HepG2 (cell line): ENCODE results near the gene USP43. TPM values are rescaled to one million over a fixed set of nuclear protein-coding genes. Genes with fewer than 3 reads are reported as not detected.

ENCODE experiments used
- ATAC-seq: fragments of 200-7000 bp; cut with Tn5 transposase; 3 replicates; pipeline ENCODE4 v1.9.1; 2020; ENCODE audit warnings: mild to moderate bottlenecking, moderate library complexity
- BruUV-seq: library from RNA; stranded (reverse); fragments of 400-500 nt; replicated peaks from 2 replicates; lab custom pipeline; 2021; lab: Mats Ljungman, UMichigan
- CTCF ChIA-PET: fragments of 300-600 bp; formaldehyde crosslinking; extraction: SDS; loops from one replicate; lab custom pipeline; 2021; ENCODE audit warnings: low total read pairs, inconsistent platforms, low intra/inter-chr PET ratio; lab: Yijun Ruan, JAX
- POLR2A ChIA-PET: fragments of 350-600 bp; sonication (Branson Sonifier 250); formaldehyde crosslinking; loops from one replicate; lab custom pipeline; 2020; ENCODE audit warnings: antibody characterized with exemption, inconsistent platforms; lab: Yijun Ruan, JAX
- DNase-seq: peaks from one replicate; pipeline ENCODE4 v3.0.0-alpha.2; 2015; ENCODE audit warnings: low spot score
- FAIRE-seq: peaks from 3 replicates; lab custom pipeline; 2011; peaks lifted over from hg19 to GRCh38; lab: Jason Lieb, UNC
- H2AFZ ChIP-seq: one replicate; pipeline ENCODE4 v1.6.1; 2011; ENCODE audit warnings: low read length, inconsistent platforms
- H3K27ac ChIP-seq: fragments of 300-600 bp; 3 replicates; pipeline ENCODE4 v1.8.0; 2011; ENCODE audit warnings: mixed run types, mild to moderate bottlenecking, mixed read lengths, low read length, inconsistent platforms; ENCODE audit not compliant: insufficient read depth; ENCODE audit errors: extremely low read length
- H3K27me3 ChIP-seq, 2 experiments: fragments of 200-600 bp in 1 of 2; 2 replicates in 1 of 2; 3 replicates in 1 of 2; pipeline versions ENCODE4 v1.6.0 to v1.8.0; 2011; ENCODE audit warnings: low read length in 2 of 2, mild to moderate bottlenecking in 2 of 2, moderate library complexity in 2 of 2, inconsistent platforms in 1 of 2; ENCODE audit not compliant: insufficient read depth in 2 of 2, control insufficient read depth in 1 of 2
- H3K36me3 ChIP-seq, 2 experiments: fragments of 200-600 bp in 1 of 2; replicated peaks in 1 of 2; 2 replicates in 1 of 2; 3 replicates in 1 of 2; pipeline versions ENCODE4 v1.5.1 to v1.8.0; 2011; ENCODE audit warnings: low read length in 2 of 2, inconsistent platforms in 1 of 2; ENCODE audit not compliant: insufficient read depth in 2 of 2, control insufficient read depth in 1 of 2
- H3K4me1 ChIP-seq: 2 replicates; pipeline ENCODE4 v1.5.1; 2012; ENCODE audit warnings: low read length, inconsistent platforms; ENCODE audit not compliant: insufficient read depth
- H3K4me2 ChIP-seq: 2 replicates; pipeline ENCODE4 v1.6.0; 2011; ENCODE audit warnings: low read depth, low read length, inconsistent platforms
- H3K4me3 ChIP-seq, 3 experiments: fragments of 200-600 bp in 1 of 3; sonication (generic), shearing (Covaris generic) in 1 of 3; replicated peaks in 1 of 3; 2 replicates each; pipeline ENCODE4 v1.5.1; 2011 to 2016; ENCODE audit warnings: low read length in 3 of 3, inconsistent platforms in 2 of 3, low read depth in 2 of 3, mild to moderate bottlenecking in 2 of 3, control low read depth in 1 of 3, mixed read lengths in 1 of 3; ENCODE audit not compliant: insufficient read depth in 1 of 3
- H3K79me2 ChIP-seq: one replicate; pipeline ENCODE4 v1.6.1; 2011; ENCODE audit warnings: low read length, inconsistent platforms; ENCODE audit not compliant: insufficient read depth
- H3K9ac ChIP-seq: 2 replicates; pipeline ENCODE4 v1.6.0; 2011; ENCODE audit warnings: mild to moderate bottlenecking, low read depth, low read length, inconsistent platforms; ENCODE audit not compliant: insufficient read depth
- H3K9me3 ChIP-seq: 2 replicates; pipeline ENCODE4 v1.5.1; 2012; ENCODE audit warnings: mild to moderate bottlenecking, low read length
- H4K20me1 ChIP-seq: 2 replicates; pipeline ENCODE4 v1.6.0; 2011; ENCODE audit warnings: inconsistent platforms, mild to moderate bottlenecking, low read length, moderate library complexity; ENCODE audit not compliant: insufficient read depth
- GATA4 ChIP-seq: sonication (generic); IDR thresholded peaks from 2 replicates; pipeline ENCODE4 v1.6.1; 2016; ENCODE audit warnings: antibody characterized with exemption, low read depth, borderline replicate concordance
- MED1 ChIP-seq: sonication (generic); formaldehyde crosslinking; IDR thresholded peaks from 2 replicates; pipeline ENCODE4 v1.4.0; 2020; ENCODE audit warnings: missing genetic modification reagents
- NR2F2 ChIP-seq: IDR thresholded peaks from 2 replicates; pipeline ENCODE4 v1.6.1; 2012; ENCODE audit warnings: low read depth, inconsistent platforms, borderline replicate concordance
- SMC3 ChIP-seq: IDR thresholded peaks from 2 replicates; pipeline ENCODE4 v1.6.1; 2011; ENCODE audit warnings: low read length, improper control_type of control experiment
- TBX2 ChIP-seq: sonication (generic); formaldehyde crosslinking; IDR thresholded peaks from 2 replicates; pipeline ENCODE4 v1.5.0; 2020; ENCODE audit warnings: missing genetic modification reagents, mild to moderate bottlenecking, borderline replicate concordance
- ZNF230 ChIP-seq: sonication (generic); formaldehyde crosslinking; IDR thresholded peaks from 2 replicates; pipeline ENCODE4 v1.4.0; 2020; ENCODE audit warnings: mild to moderate bottlenecking, missing genetic modification reagents
- ZNF382 ChIP-seq: sonication (generic); formaldehyde crosslinking; IDR thresholded peaks from 2 replicates; pipeline ENCODE4 v1.5.0; 2020; ENCODE audit warnings: missing genetic modification reagents, mild to moderate bottlenecking, borderline replicate concordance
- ZNF503 ChIP-seq: sonication (generic); formaldehyde crosslinking; IDR thresholded peaks from 2 replicates; pipeline ENCODE4 v1.4.0; 2020; ENCODE audit warnings: missing genetic modification reagents
- ZNF598 ChIP-seq: sonication (generic); formaldehyde crosslinking; IDR thresholded peaks from 2 replicates; pipeline ENCODE4 v1.5.1; 2020; ENCODE audit warnings: mild to moderate bottlenecking, missing genetic modification reagents, borderline replicate concordance
- ZNF605 ChIP-seq: sonication (generic); formaldehyde crosslinking; IDR thresholded peaks from 2 replicates; pipeline ENCODE4 v1.8.0; 2022; ENCODE audit warnings: mild to moderate bottlenecking, missing genetic modification reagents
- ZNF614 ChIP-seq: IDR thresholded peaks from 2 replicates; pipeline ENCODE4 v1.6.1; 2018; ENCODE audit warnings: missing biosample characterization, missing genetic modification reagents, inconsistent platforms, borderline replicate concordance
- ZNF720 ChIP-seq: sonication (generic); formaldehyde crosslinking; IDR thresholded peaks from 2 replicates; pipeline ENCODE4 v1.4.0; 2020; ENCODE audit warnings: missing genetic modification reagents
- ZNF746 ChIP-seq: sonication (generic); formaldehyde crosslinking; IDR thresholded peaks from 2 replicates; pipeline ENCODE4 v1.8.0; 2022; ENCODE audit warnings: mild to moderate bottlenecking, missing genetic modification reagents
- ZNF768 ChIP-seq: sonication (generic); formaldehyde crosslinking; IDR thresholded peaks from 2 replicates; pipeline ENCODE4 v1.4.0; 2020; ENCODE audit warnings: missing genetic modification reagents
- WGBS: methylation state at CpG from one replicate; pipeline ENCODE4 v1.1.6; 2017; ENCODE audit warnings: low lambda C conversion rate; 5-methylcytosine and 5-hydroxymethylcytosine counted together
- in situ Hi-C: cut with HindIII; loops from 2 replicates; pipeline ENCODE4 v1.10.0; 2017; ENCODE audit warnings: low pct_unique_long_range_greater_than_20kb; ENCODE audit not compliant: extremely low pct_ligation_motif_present
- intact Hi-C: fragments of 100-400 bp; cut with micrococcal nuclease; formaldehyde crosslinking; loops from one replicate; pipeline ENCODE4 v1.10.0; 2022; ENCODE audit not compliant: unreplicated experiment
- polyA plus RNA-seq, 8 experiments: library from polyadenylated mRNA; depleted of rRNA in 3 of 8; stranded (reverse) in 7 of 8; unstranded in 1 of 8; fragments of >200 nt; fragmentation: Illumina TruSeq in 4 of 8; extraction: Trizol in 4 of 8; gene quantifications; 2 replicates each; pipeline versions ENCODE4 v1.2.1 to v1.2.3, GENCODE V29; 2011 to 2016; ENCODE audit warnings: low read depth in 4 of 8, missing spikeins in 1 of 8, mixed read lengths in 1 of 8; ENCODE audit not compliant: insufficient read depth in 1 of 8
- total RNA-seq, 5 experiments: library from RNA; depleted of rRNA; stranded (reverse); fragments of >200 nt; fragmentation: Illumina TruSeq; extraction: Trizol; gene quantifications; 2 replicates each; pipeline ENCODE4 v1.2.3, GENCODE V29; 2016; ENCODE audit warnings: low read depth in 1 of 5
- TF ChIP-seq, protein P1 (sequence below): sonication (generic); formaldehyde crosslinking; IDR thresholded peaks from 2 replicates; pipeline ENCODE4 v1.5.1; 2020; ENCODE audit warnings: missing genetic modification reagents, mild to moderate bottlenecking, borderline replicate concordance
- TF ChIP-seq, protein P2 (sequence below): sonication (generic); formaldehyde crosslinking; IDR thresholded peaks from 2 replicates; pipeline ENCODE4 v1.4.0; 2020; ENCODE audit warnings: missing genetic modification reagents
- TF ChIP-seq, protein P3 (sequence below): sonication (generic); formaldehyde crosslinking; IDR thresholded peaks from 2 replicates; pipeline ENCODE4 v1.5.1; 2020; ENCODE audit warnings: missing genetic modification reagents, mild to moderate bottlenecking, borderline replicate concordance

The USP43 gene
- total and polyA plus RNA-seq, 2 of the 13 experiments (the other 11 are each of a cell fraction or from before 2014, with no cell fraction given), result 1.6 to 2.2 TPM

- TF ChIP-seq, protein P1, sequence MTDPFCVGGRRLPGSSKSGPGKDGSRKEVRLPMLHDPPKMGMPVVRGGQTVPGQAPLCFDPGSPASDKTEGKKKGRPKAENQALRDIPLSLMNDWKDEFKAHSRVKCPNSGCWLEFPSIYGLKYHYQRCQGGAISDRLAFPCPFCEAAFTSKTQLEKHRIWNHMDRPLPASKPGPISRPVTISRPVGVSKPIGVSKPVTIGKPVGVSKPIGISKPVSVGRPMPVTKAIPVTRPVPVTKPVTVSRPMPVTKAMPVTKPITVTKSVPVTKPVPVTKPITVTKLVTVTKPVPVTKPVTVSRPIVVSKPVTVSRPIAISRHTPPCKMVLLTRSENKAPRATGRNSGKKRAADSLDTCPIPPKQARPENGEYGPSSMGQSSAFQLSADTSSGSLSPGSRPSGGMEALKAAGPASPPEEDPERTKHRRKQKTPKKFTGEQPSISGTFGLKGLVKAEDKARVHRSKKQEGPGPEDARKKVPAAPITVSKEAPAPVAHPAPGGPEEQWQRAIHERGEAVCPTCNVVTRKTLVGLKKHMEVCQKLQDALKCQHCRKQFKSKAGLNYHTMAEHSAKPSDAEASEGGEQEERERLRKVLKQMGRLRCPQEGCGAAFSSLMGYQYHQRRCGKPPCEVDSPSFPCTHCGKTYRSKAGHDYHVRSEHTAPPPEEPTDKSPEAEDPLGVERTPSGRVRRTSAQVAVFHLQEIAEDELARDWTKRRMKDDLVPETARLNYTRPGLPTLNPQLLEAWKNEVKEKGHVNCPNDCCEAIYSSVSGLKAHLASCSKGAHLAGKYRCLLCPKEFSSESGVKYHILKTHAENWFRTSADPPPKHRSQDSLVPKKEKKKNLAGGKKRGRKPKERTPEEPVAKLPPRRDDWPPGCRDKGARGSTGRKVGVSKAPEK (CRISPR knock-in tag), result no peak
- TF ChIP-seq MED1 (CRISPR knock-in tag) (no peak), ZNF605 (CRISPR knock-in tag) (no peak), GATA4 (no peak)
Observed at GRCh38 chr17:9769036-9769695, 123.8 kb downstream of the USP43 start (continued).

- in situ Hi-C loops, result no loop called here
- CTCF ChIA-PET, result no interaction called here
- intact Hi-C loops, result no loop called here
- TF ChIP-seq ZNF598 (CRISPR knock-in tag), result no peak
- no peak for TF ChIP-seq ZNF720 (CRISPR knock-in tag)
- TF ChIP-seq NR2F2, result no peak
- TF ChIP-seq ZNF382 (CRISPR knock-in tag), result no peak
- no peak for TF ChIP-seq ZNF614
- TF ChIP-seq SMC3, result no peak
- TF ChIP-seq, protein P2, sequence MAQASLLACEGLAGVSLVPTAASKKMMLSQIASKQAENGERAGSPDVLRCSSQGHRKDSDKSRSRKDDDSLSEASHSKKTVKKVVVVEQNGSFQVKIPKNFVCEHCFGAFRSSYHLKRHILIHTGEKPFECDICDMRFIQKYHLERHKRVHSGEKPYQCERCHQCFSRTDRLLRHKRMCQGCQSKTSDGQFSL (CRISPR knock-in tag), result no peak
- TF ChIP-seq ZNF768 (CRISPR knock-in tag), result no peak
- TF ChIP-seq, protein P3, sequence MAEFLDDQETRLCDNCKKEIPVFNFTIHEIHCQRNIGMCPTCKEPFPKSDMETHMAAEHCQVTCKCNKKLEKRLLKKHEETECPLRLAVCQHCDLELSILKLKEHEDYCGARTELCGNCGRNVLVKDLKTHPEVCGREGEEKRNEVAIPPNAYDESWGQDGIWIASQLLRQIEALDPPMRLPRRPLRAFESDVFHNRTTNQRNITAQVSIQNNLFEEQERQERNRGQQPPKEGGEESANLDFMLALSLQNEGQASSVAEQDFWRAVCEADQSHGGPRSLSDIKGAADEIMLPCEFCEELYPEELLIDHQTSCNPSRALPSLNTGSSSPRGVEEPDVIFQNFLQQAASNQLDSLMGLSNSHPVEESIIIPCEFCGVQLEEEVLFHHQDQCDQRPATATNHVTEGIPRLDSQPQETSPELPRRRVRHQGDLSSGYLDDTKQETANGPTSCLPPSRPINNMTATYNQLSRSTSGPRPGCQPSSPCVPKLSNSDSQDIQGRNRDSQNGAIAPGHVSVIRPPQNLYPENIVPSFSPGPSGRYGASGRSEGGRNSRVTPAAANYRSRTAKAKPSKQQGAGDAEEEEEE (CRISPR knock-in tag), result no peak
- TF ChIP-seq ZNF230, result no peak
- no peak for TF ChIP-seq ZNF746 (CRISPR knock-in tag)
- TF ChIP-seq TBX2 (CRISPR knock-in tag), result no peak
- no peak for TF ChIP-seq ZNF503 (CRISPR knock-in tag)
Observed at GRCh38 chr17:9771465-9771864, 126.1 kb downstream of the USP43 start.

More at GRCh38 chr17:9771465-9771864, 126.1 kb downstream of the USP43 start:
- Histone ChIP-seq H2AFZ (no peak overlapping the region), H3K4me2 (no peak overlapping the region), H4K20me1 (no peaks in the 10 kb centered on the region), H3K9me3 (no peaks in the 10 kb centered on the region), H3K4me3 (no peak overlapping the region), H3K9ac (no peak overlapping the region), H3K27ac (no peak overlapping the region), H3K27me3 (peaks cover 4 to 26% of the 10 kb centered on the region in 2 experiments; a peak in 2 of 5 replicates), H3K36me3 (no peaks in the 10 kb centered on the region), H3K4me1 (0 out of 2 replicates have a peak, but pooled peaks cover 3% of the 10 kb centered on the region), H3K79me2 (no peaks in the 10 kb centered on the region)
- 64% methylated on average over 25 of the region's 27 CpGs for WGBS
- no TSS peak for BruUV-seq
- ATAC-seq (no peak), FAIRE-seq (no peak), DNase-seq (no peak)
- POLR2A ChIA-PET, result no interaction called here
